ENCODE measurements around the gene LRRC1.

The LRRC1 gene

DNA sequence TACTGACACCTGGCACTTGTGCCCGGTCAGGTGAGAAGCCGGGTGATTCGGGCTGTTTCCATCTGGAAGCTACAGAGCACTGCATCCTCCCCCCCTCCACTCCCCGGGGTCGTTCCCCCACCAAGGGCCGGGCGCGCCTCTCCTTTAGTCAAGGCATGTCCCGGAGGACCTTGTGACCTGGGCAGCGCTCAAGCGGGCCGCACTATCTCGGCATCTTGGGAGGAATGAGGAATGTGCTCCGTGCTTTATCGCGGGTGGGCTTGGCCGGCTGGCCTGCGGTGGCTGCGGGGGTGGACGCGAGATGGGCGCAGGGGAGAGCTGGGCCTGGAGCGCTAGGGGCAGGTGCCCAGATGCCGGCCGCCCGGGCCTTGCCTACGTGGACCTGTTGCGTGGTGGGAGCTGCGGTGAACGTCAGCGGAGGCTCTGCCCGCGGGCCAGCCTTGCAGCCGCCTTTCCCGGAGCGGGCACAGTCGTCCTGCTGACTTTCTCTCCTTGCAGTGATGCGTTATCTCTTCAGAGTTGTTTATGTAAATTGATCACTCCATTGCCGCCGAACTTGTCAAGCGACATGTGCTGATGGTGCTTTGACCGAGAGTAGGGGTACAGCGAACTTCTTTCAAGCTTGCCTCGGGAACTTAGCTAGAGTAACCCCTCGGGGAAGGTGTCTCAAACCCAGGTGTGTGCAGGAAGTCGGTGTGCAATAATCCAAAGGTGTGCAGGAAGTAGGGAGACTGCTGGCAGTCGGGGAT lies 1.1 kb downstream of the LRRC1 start:
- ChIA-PET POLR2A (no interaction called here), CTCF (interaction anchor here (1.6 to 2.0 kb wide), 2 partner anchors 70 to 160 kb away, joined by 4 to 5 read pairs; no protein-coding TSS in a partner anchor)
- no peak for DNase-seq (ENCODE audit: extremely low spot score)
- TF ChIP-seq, protein P1, sequence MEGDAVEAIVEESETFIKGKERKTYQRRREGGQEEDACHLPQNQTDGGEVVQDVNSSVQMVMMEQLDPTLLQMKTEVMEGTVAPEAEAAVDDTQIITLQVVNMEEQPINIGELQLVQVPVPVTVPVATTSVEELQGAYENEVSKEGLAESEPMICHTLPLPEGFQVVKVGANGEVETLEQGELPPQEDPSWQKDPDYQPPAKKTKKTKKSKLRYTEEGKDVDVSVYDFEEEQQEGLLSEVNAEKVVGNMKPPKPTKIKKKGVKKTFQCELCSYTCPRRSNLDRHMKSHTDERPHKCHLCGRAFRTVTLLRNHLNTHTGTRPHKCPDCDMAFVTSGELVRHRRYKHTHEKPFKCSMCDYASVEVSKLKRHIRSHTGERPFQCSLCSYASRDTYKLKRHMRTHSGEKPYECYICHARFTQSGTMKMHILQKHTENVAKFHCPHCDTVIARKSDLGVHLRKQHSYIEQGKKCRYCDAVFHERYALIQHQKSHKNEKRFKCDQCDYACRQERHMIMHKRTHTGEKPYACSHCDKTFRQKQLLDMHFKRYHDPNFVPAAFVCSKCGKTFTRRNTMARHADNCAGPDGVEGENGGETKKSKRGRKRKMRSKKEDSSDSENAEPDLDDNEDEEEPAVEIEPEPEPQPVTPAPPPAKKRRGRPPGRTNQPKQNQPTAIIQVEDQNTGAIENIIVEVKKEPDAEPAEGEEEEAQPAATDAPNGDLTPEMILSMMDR (IDR thresholded peaks at IDR 0.05; ENCODE audit: control extremely low read depth, extremely low read depth, low read depth, missing control alignments), result no peak

DNA sequence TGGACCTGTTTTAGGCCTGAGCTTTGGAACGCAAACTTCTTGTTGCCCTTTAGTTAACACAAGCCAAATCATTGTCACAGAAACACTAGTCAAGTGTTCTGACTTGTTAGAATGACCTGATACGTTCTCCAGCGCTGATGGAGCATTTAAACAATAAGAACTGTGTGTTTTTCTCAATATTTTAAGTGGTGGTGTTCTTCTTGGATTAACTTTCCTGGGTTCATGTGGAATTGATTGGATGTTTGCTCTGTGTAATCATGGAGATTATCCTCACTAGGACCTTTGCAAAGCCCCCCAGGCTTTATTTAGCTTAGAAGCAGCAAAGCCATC lies 1.6 kb downstream of the LRRC1 start:
- ChIA-PET CTCF (interaction anchor here (1.6 kb wide), 1 partner anchor 160 kb away, joined by 5 read pairs; no protein-coding TSS in a partner anchor), POLR2A (no interaction called here)
- no peak for DNase-seq (ENCODE audit: extremely low spot score)
- TF ChIP-seq, protein P1 (IDR thresholded peaks at IDR 0.05; ENCODE audit: control extremely low read depth, extremely low read depth, low read depth, missing control alignments), result no peak

DNA sequence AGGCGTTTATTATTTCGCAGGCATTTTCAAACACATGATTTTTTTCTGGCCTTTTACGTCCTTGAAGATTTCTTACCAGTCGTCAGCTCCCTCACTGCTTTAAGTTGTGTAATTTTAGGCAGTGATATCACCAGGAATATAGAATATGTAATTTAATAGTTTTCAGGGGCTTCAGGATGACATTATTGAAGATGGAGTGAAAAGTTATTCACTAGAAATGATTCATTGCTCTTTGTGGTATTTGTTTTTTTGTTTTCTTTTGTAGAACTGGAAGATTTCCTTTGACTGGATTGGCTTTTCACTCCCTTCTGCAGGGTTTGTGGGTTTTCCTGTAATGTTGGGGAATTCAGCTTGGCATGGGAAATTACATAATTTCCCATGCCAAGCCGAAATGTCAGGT lies 2.0 kb downstream of the LRRC1 start:
- POLR2A ChIA-PET, result no interaction called here

DNA sequence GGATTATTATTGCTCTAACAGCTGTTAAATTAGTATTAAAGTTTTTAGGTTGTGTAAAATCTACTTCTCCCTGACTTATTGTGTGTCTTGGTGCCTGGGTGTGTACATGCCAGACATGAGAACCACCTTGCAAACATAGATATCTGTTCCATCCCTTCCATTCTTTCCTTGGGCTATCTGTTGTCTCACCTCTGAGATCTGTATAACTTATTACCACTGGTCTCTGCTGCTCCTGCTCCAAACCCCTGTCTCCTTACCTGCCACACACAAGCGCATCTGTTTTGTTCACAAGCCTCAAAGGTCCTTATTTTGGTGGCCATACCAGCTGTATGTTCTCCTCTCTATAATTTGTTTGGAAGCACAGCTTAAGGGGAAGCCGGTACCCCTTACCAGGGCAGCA lies 2.5 kb downstream of the LRRC1 start:
- DNase-seq (ENCODE audit: extremely low spot score), result no peak
- CTCF ChIA-PET, result no interaction called here
- TF ChIP-seq, protein P1 (IDR thresholded peaks at IDR 0.05; ENCODE audit: control extremely low read depth, extremely low read depth, low read depth, missing control alignments), result no peak
- POLR2A ChIA-PET, result no interaction called here

More for the DNA sequence above, 2.0 kb downstream of the LRRC1 start:
- CTCF ChIA-PET, result no interaction called here
- TF ChIP-seq, protein P1 (IDR thresholded peaks at IDR 0.05; ENCODE audit: control extremely low read depth, extremely low read depth, low read depth, missing control alignments), result no peak
- no peak for DNase-seq (ENCODE audit: extremely low spot score)

DNA sequence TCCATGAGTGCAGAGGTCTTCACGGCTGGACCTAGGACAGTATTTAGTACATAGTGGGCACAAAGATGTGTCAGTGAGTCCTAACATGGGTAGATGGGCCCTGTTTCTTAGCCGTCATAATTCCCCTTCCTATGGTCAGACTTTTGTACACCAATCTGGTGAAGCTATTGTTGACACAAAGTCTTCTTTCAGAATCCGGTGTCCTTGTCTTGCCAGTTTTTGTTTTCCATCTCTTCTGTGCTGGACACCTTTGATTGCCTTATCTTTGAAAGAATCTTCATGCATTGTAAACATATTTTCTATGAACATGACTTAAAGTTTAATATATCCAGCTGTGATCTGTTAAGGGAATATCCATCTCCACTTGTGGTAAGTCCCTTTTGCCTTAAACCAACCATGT lies 4.5 kb downstream of the LRRC1 start:
- ChIA-PET CTCF (interaction anchor here (1.0 kb wide), 1 partner anchor 9 kb away, joined by 4 read pairs; no protein-coding TSS in a partner anchor), POLR2A (no interaction called here)
- TF ChIP-seq, protein P1 (IDR thresholded peaks at IDR 0.05; ENCODE audit: control extremely low read depth, extremely low read depth, low read depth, missing control alignments), result no peak
- DNase-seq (ENCODE audit: extremely low spot score), result no peak

DNA sequence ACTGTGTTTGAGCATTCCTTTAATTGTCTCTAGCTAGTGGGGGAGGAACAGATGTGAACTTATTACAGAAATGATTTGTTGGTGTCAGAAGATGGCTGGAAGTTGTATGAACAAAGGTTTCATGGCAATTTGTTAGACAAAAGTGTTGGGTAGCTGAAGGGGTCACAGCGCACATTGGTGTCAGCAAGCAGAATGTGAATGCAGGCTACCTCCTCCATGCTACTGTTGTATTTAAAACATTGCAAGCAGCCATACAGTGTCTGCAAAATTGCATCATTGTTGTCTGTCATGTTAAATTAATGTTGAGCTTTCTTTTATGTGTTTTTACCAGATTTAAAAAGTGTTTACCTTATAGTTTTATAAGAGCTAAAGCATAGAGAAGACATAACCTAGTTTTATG lies 6.2 kb downstream of the LRRC1 start:
- POLR2A ChIA-PET, result no interaction called here
- CTCF ChIA-PET, result interaction anchor here (1.5 kb wide), 1 partner anchor 16 kb away, joined by 3 read pairs; no protein-coding TSS in a partner anchor
- DNase-seq (ENCODE audit: extremely low spot score), result no peak
- TF ChIP-seq, protein P1 (IDR thresholded peaks at IDR 0.05; ENCODE audit: control extremely low read depth, extremely low read depth, low read depth, missing control alignments), result no peak

All from GM10248 (cell line).